Small intestine (tissue), 7 donors: ENCODE measurements around the gene FREM2. TPM values are rescaled to one million over a fixed set of nuclear protein-coding genes. Genes with fewer than 3 reads are reported as not detected.

Experiments used
- DNase-seq, 2 donors: peaks; one replicate each; pipeline versions ENCODE4 v3.0.0 to v3.0.0-alpha.2; 2013
- FAIRE-seq: peaks from 2 replicates; lab custom pipeline; 2012; peaks lifted over from hg19 to GRCh38; lab: Jason Lieb, UNC
- H3K27ac ChIP-seq, 3 donors: one replicate each; pipeline ENCODE4 v1.5.1; 2013; ENCODE audit warnings: low read length in 2 of 3, mild to moderate bottlenecking in 2 of 3, control low read depth in 1 of 3, inconsistent platforms in 1 of 3, low read depth in 1 of 3, moderate library complexity in 1 of 3
- H3K27me3 ChIP-seq, 3 donors: one replicate each; pipeline ENCODE4 v1.6.1; 2013; ENCODE audit warnings: low read length in 3 of 3, inconsistent platforms in 1 of 3; ENCODE audit not compliant: control insufficient read depth in 3 of 3, insufficient read depth in 3 of 3
- H3K36me3 ChIP-seq, 3 donors: one replicate each; pipeline ENCODE4 v1.6.1; 2013; ENCODE audit warnings: low read length in 3 of 3, inconsistent platforms in 1 of 3, low read depth in 1 of 3, mild to moderate bottlenecking in 1 of 3, moderate library complexity in 1 of 3; ENCODE audit not compliant: control insufficient read depth in 3 of 3, insufficient read depth in 2 of 3
- H3K4me1 ChIP-seq, 3 donors: one replicate each; pipeline ENCODE4 v1.6.1; 2013; ENCODE audit warnings: low read length in 2 of 3, inconsistent platforms in 1 of 3, low read depth in 1 of 3, mild to moderate bottlenecking in 1 of 3, moderate library complexity in 1 of 3; ENCODE audit not compliant: control insufficient read depth in 3 of 3, insufficient read depth in 2 of 3
- H3K4me3 ChIP-seq, 3 donors: one replicate each; pipeline ENCODE4 v1.5.1; 2013; ENCODE audit warnings: low read length in 3 of 3, control low read depth in 1 of 3, inconsistent platforms in 1 of 3, low read depth in 1 of 3, mild to moderate bottlenecking in 1 of 3, moderate library complexity in 1 of 3
- H3K9me3 ChIP-seq, 2 donors: one replicate each; pipeline ENCODE4 v1.6.1; 2013; ENCODE audit warnings: low read depth in 1 of 2, low read length in 1 of 2; ENCODE audit not compliant: control insufficient read depth in 2 of 2, insufficient read depth in 1 of 2
- WGBS, 3 donors: extraction: QIAGEN DNeasy Blood & Tissue Kit; methylation state at CpG; one replicate each; pipeline ENCODE4 v1.1.7; 2013; 5-methylcytosine and 5-hydroxymethylcytosine counted together
- polyA plus RNA-seq, 4 donors: library from polyadenylated mRNA; stranded (reverse) in 3 of 4; unstranded in 1 of 4; fragments of 200-250 nt in 3 of 4; fragments of 120-200 nt in 1 of 4; gene quantifications; one replicate each; pipeline versions ENCODE4 v1.2.1 to v1.2.3, GENCODE V29; 2013
- donor health status: healthy with polysubstance abuse.
- donor health status: control.
- donor health status: control.
- donor health status: Bipolar disorder and iron deficiency.
- donor health status: healthy.

The FREM2 gene
- polyA plus RNA-seq, 4 donors, result 0.10 to 9.1 TPM; not detected in 2

DNA sequence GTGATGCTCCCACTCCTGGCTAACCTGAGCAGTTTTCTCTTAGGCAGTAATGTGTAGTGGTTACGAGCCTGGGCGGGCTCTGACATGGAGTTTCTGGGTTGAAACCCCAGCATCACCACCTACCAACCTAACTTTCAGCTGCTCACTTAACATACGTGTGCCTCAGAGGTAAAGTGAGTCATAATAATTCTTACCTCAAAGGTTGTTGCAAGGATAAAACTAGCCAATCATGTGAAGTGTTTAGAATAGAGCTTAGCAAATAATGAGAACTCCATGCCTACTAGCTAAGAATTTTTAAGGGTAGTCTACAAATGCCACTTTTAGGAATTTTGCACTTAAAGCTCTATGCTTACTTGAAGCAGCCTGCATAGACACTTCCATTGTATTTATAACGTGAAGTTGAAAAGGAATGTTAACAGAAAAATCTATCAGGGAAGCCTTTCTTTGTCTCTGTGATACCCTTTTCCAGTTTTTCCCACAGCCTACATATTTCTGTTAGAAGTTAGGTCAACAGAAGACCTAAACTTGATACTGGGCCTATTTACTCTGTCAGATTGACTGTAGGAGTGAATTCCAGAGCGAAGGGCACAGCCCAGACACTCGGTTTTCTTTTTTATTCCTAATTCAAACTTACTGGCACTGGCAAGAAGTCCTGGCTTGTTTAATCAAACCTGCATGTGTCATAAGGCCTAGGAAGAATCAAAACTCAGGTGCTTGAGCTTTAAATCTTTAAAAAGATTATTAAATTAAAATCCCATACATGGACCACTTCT is 90.7 kb downstream of the FREM2 start:
- H3K4me1 ChIP-seq, result no peaks in the 10 kb centered on the region
- no peak overlapping the region for H3K4me3 ChIP-seq
- no peaks in the 10 kb centered on the region for H3K36me3 ChIP-seq
- H3K27ac ChIP-seq, result no peak overlapping the region
- H3K27me3 ChIP-seq, result no peaks in the 10 kb centered on the region
- H3K9me3 ChIP-seq, result no peaks in the 10 kb centered on the region
- 80 to 83% (median 82%) methylated on average over 6 of the region's 6 CpGs for WGBS, 3 donors
- DNase-seq (no peak), FAIRE-seq (no peak)

DNA sequence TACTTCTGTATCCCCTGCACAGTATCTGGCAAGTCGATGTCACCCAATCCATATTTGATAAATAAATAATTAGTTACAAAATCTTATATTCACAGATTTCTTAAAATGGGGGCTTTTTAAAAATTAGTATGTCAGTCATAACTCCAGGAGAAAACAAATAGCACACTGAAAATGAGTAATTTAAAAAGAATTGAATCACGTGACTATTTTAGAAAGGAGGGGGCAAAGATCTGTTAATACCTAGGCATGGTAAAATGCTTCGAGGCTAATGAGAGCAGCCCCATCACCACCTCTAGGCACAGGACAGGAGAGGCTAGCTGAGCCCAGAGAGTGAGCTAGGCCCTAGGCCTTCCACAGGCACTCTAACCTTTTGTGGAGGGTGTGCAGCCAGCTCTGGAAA is 94.7 kb downstream of the FREM2 start:
- FAIRE-seq (no peak), DNase-seq (no peak)
- no peak overlapping the region for H3K27ac ChIP-seq
- H3K4me1 ChIP-seq, result peaks cover 0 to 8% (median 0%) of the 10 kb centered on the region in 3 donors
- H3K27me3 ChIP-seq, result no peaks in the 10 kb centered on the region
- WGBS, 3 donors, result 84 to 91% (median 85%) methylated on average over 3 of the region's 3 CpGs
- H3K9me3 ChIP-seq, result no peaks in the 10 kb centered on the region
- H3K4me3 ChIP-seq, result no peak overlapping the region
- no peaks in the 10 kb centered on the region for H3K36me3 ChIP-seq

DNA sequence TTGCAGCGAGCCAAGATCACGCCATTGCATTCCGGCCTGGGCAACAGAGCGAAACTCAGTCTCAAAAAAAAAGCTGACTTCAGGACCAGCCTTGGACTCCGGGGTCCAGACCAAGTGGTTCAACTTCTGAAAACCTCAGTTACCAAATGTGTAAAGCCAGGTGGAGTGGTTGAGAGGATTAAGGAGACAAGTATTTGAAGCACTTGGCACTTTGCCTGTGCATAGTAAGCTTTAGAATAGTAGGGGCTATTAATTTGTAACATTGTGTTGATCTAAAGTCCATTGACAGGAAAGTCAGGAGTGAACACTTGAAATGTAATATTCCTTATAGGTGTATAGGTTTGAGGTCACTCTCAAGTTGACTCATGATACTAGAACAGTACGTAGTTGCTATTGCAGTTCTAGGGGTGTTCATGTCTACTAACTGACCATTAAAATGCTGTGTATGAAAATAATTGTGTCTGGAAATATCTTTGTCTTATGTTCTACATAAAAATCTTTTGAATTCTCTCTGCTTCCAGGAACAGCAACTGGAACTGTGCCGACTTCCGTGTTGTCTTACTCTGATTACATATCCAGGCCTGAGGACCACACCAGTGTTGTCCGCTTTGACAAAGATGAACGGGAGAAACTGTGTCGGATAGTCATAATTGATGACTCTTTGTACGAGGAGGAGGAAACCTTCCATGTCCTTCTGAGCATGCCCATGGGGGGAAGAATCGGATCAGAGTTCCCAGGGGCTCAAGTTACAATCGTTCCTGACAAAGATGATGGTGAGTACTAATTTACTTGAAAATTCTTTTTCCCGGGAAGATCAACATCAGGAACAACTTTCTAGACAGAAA is 97.4 kb downstream of the FREM2 start:
- H3K27ac ChIP-seq, result peak overlapping the region in 1 of 3 donors; percentile 9
- DNase-seq (peak in 1 of 2 donors; percentile 21), FAIRE-seq (no peak)
- H3K36me3 ChIP-seq, result no peaks in the 10 kb centered on the region
- H3K27me3 ChIP-seq, result no peaks in the 10 kb centered on the region
- H3K4me3 ChIP-seq, result peak overlapping the region in 1 of 3 donors; percentile 9
- WGBS, 3 donors, result 65 to 74% (median 68%) methylated on average over 15 of the region's 15 CpGs
- H3K9me3 ChIP-seq, result no peaks in the 10 kb centered on the region
- H3K4me1 ChIP-seq, result peaks cover 0 to 8% (median 0%) of the 10 kb centered on the region in 3 donors

DNA sequence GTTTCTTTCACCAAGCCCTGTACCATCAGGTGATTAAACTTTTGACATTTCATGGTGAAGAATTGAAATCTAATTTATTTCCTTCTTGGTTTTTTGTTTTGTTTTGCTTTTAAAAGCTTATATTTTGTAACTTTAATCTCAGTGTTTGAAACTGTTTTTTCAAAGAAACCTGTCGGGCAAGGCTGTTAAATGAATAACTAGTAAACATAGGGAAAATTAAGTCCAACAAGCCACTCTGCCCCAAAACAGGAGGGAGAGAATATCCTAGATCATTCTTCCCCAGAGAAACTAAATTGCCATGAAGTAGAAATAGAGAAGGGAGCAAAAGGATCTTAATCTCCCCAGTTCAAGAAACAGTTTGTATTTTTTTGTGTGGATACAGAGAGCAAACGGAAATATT is 98.2 kb downstream of the FREM2 start:
- 24 to 50% (median 36%) methylated on average over 2 of the region's 2 CpGs for WGBS, 3 donors
- no peaks in the 10 kb centered on the region for H3K27me3 ChIP-seq
- DNase-seq (peak in 1 of 2 donors; percentile 45), FAIRE-seq (no peak)
- peaks cover 0 to 8% (median 0%) of the 10 kb centered on the region in 3 donors for H3K4me1 ChIP-seq
- H3K27ac ChIP-seq, result peak overlapping the region in 1 of 3 donors; percentile 20
- H3K9me3 ChIP-seq, result no peaks in the 10 kb centered on the region
- no peaks in the 10 kb centered on the region for H3K36me3 ChIP-seq
- peak overlapping the region in 1 of 3 donors; percentile 9 for H3K4me3 ChIP-seq

DNA sequence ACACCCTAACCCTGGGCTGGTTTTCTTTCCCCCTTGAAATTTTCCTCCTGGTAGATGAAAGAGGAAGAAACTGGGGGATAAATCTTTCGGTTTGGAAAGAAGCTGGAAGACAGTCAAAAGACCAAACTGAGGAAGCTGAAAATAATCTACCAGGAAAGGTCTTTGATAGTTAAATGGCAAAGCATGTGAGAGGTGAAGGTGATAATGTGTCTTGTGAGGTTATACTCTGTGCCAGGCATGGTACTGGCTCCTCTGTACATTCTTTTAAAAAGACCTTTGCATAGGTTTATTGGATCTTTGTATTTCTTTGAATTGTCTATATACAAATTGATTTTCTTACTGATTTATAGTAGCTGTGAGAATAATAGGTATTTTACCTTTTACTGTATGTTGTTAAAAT is 98.6 kb downstream of the FREM2 start:
- Histone ChIP-seq H3K27me3 (no peaks in the 10 kb centered on the region), H3K4me3 (peak overlapping the region in 1 of 3 donors; percentile 7), H3K27ac (peak overlapping the region in 1 of 3 donors; percentile 20), H3K36me3 (no peaks in the 10 kb centered on the region), H3K9me3 (no peaks in the 10 kb centered on the region), H3K4me1 (peaks cover 0 to 8% (median 0%) of the 10 kb centered on the region in 3 donors)
- DNase-seq (peak in 1 of 2 donors; percentile 15), FAIRE-seq (no peak)
- WGBS, 3 donors, result 8 to 52% (median 26%) methylated on average over 1 of the region's 1 CpG

DNA sequence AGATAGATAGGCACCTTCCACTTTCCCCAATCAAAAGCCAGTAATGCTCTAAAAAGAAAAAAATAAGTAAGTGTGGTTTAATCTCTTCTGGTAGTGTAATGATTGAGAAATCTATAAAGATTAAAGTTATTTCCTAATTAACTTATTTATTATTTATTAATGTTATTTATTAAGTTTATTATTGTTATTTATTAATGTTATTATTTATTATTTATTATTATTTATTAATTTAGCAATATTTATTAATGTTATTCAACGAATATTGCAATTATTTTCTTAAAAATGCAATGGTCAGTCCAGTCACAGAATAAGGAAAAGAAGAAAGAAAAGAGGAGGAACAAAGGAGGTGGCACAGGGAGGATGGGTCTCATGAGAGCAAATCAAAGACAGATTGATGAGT is 100.7 kb downstream of the FREM2 start:
- FAIRE-seq, result peak; percentile 62
- H3K4me3 ChIP-seq, result no peak overlapping the region

DNA sequence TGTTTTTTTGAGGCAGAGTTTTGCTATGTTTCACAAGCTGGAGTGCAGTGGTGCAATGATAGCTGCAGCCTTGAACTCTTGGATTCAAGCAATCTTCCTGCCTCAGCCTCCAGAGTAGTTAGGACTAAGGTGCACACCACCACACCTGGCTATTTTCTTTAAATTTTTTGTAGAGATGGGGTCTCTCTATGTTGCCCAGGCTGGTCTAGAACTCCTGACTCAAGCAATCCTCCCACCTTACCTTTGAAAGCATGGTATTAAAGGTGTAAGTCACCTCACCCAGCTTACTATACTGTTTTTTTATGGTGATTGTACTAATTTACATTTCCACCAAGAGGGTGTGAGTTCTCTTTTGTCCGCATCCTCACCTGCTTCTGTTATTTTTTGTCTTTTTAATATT is 110.0 kb downstream of the FREM2 start:
- H3K4me1 ChIP-seq, result no peaks in the 10 kb centered on the region
- H3K9me3 ChIP-seq, result peaks cover 0 to 5% of the 10 kb centered on the region in 2 donors
- no peak for DNase-seq
- WGBS, 3 donors, result 90 to 95% (median 91%) methylated on average over 1 of the region's 1 CpG
- H3K27me3 ChIP-seq, result no peaks in the 10 kb centered on the region
- H3K4me3 ChIP-seq, result no peak overlapping the region
- H3K36me3 ChIP-seq, result no peaks in the 10 kb centered on the region
- no peak overlapping the region for H3K27ac ChIP-seq
- FAIRE-seq, result no peak

More for the DNA sequence above, 100.7 kb downstream of the FREM2 start:
- DNase-seq, result no peak
- Histone ChIP-seq H3K27ac (no peak overlapping the region), H3K36me3 (no peaks in the 10 kb centered on the region), H3K9me3 (no peaks in the 10 kb centered on the region), H3K4me1 (peaks cover 0 to 8% (median 0%) of the 10 kb centered on the region in 3 donors), H3K27me3 (no peaks in the 10 kb centered on the region)
- 35 to 59% (median 43%) methylated on average over 1 of the region's 1 CpG for WGBS, 3 donors

DNA sequence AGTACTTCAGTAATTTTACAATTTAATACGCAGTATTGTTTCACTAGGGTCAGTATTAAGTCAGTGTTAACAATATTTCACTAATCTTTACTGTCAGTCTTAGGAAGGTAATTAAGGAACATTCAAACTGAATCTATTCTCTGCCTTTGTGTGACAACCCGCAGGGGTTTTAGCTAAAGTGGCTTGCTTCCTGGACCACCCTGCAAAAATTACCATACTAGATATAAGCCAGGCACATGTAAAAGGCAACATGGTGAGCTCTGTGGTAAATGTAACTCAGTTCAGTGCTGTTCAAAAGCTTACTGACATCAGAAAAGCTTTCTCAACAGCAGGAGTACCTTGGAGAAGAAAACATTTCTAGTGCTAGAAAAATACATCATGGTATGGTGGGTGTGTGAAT is 116.7 kb downstream of the FREM2 start:
- no peak for DNase-seq
- H3K27me3 ChIP-seq, result no peaks in the 10 kb centered on the region
- 71 to 79% (median 72%) methylated on average over 2 of the region's 2 CpGs for WGBS, 3 donors
- H3K4me3 ChIP-seq, result no peak overlapping the region
- H3K9me3 ChIP-seq, result peaks cover 0 to 20% of the 10 kb centered on the region in 2 donors
- H3K36me3 ChIP-seq, result no peaks in the 10 kb centered on the region
- FAIRE-seq, result no peak
- no peaks in the 10 kb centered on the region for H3K4me1 ChIP-seq
- H3K27ac ChIP-seq, result no peak overlapping the region
